Measurements from ENCODE around the gene MTOR.
A peak's percentile ranks its signal among the peaks of the same experiment; 100 is the strongest.

The MTOR gene

DNA sequence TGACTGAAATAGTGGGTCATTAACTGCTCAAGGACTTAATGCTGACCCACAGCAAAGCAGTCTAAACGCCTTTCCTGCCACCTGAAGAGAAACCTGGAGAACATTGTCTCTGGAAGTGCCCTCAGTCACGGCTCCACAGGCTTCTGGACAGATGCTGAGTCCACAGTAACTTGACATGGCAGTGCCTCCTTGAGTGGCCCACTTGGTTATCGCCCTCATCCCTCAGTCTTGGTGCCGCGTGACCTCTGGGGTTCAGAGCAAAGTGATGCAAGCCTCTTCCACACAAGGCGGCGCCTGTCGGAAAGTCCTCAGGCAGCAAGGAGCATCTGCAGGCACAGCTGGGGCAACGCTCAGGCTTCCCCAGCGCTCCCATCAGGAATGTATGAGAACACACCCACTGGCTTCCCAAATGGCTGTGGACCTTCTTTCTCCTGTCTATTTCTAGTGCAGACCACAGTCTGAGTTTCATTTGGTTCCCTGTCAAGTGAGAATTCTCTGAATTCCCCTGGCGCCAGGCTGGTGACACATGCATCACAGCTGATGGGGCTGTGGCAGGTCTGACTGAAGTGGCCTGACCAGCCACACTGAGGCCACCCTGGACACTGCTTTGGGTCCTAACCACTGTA, 86.2 kb downstream of the MTOR start:
- DNase-seq, result no peak
- TF ChIP-seq, protein P1, sequence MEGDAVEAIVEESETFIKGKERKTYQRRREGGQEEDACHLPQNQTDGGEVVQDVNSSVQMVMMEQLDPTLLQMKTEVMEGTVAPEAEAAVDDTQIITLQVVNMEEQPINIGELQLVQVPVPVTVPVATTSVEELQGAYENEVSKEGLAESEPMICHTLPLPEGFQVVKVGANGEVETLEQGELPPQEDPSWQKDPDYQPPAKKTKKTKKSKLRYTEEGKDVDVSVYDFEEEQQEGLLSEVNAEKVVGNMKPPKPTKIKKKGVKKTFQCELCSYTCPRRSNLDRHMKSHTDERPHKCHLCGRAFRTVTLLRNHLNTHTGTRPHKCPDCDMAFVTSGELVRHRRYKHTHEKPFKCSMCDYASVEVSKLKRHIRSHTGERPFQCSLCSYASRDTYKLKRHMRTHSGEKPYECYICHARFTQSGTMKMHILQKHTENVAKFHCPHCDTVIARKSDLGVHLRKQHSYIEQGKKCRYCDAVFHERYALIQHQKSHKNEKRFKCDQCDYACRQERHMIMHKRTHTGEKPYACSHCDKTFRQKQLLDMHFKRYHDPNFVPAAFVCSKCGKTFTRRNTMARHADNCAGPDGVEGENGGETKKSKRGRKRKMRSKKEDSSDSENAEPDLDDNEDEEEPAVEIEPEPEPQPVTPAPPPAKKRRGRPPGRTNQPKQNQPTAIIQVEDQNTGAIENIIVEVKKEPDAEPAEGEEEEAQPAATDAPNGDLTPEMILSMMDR (IDR thresholded peaks at IDR 0.05), result no peak
- intact Hi-C loops (cut with DNase I; ENCODE audit: low total_unique reads), result no loop called here
- H3K27me3 ChIP-seq, result no peaks in the 10 kb centered on the region
- no peak overlapping the region for H3K4me3 ChIP-seq
- no peaks in the 10 kb centered on the region for H3K9me3 ChIP-seq
- peak overlapping the region; percentile 50 to 61 for H3K27ac ChIP-seq
- peaks cover 0 to 62% (median 46%) of the 10 kb centered on the region in 4 donors for H3K4me1 ChIP-seq
- H3K36me3 ChIP-seq, result peaks cover 0 to 8% (median 4%) of the 10 kb centered on the region in 3 donors

DNA sequence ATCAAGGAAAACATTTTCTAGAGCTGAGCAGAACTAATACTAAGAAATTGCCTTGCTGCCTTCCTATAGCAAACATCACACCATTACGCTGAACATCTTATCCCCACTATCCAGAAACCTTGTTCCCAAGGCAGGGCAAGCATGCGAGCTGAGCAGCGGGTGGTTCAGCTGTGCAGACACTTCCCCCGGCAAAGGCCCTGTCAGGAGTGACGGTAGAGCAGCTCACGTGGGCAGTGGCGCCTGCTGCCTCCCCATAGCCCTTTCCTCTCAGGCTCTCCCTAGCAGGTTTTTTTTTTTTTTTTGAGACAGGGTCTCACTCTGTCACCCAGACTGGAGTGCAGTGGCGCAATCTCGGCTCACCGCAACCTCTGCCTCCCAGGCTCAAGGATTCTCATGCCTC, 86.9 kb downstream of the MTOR start:
- TF ChIP-seq, protein P1 (IDR thresholded peaks at IDR 0.05), result no peak
- no peak overlapping the region for H3K4me3 ChIP-seq
- H3K4me1 ChIP-seq, result peaks cover 0 to 56% (median 46%) of the 10 kb centered on the region in 4 donors
- no peak for DNase-seq
- H3K9me3 ChIP-seq, result no peaks in the 10 kb centered on the region
- peaks cover 0 to 8% (median 4%) of the 10 kb centered on the region in 3 donors for H3K36me3 ChIP-seq
- peak overlapping the region; percentile 50 to 61 for H3K27ac ChIP-seq
- intact Hi-C loops (cut with DNase I; ENCODE audit: low total_unique reads), result no loop called here
- H3K27me3 ChIP-seq, result no peaks in the 10 kb centered on the region

DNA sequence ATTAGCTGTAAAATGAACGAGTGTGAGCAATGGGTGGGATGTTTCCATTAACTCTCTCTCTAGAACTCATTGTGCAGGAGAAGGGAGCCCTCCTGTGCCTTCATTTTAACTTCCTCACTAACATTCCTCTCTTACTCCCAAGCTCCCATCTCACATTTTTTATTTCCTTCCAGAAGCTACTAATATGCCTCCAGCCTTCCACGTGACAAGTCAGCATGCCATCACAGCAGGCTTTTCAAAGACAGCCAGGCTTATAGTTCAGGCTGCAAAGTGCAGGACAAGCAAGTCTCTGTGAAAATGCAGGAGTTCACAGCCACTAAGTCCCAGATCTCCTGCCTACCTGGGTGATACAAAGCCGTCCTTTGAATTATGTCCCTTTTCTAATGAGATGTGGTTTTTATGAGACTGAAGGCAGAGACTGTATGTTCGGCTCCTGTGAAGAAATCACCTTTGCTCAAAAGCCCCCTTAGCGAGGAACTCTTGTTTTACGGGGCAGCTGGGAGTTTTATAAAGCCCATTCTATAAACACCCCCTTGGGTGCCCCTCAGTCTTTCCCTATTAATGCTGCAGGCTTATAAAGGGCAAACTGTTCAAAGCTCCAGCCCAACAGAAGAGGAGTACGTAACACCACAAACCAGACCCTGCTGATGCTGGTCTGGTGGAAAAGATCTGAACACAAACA, 87.9 kb downstream of the MTOR start:
- DNase-seq, result no peak
- no peak overlapping the region for H3K4me3 ChIP-seq
- intact Hi-C loops (cut with DNase I; ENCODE audit: low total_unique reads), result no loop called here

DNA sequence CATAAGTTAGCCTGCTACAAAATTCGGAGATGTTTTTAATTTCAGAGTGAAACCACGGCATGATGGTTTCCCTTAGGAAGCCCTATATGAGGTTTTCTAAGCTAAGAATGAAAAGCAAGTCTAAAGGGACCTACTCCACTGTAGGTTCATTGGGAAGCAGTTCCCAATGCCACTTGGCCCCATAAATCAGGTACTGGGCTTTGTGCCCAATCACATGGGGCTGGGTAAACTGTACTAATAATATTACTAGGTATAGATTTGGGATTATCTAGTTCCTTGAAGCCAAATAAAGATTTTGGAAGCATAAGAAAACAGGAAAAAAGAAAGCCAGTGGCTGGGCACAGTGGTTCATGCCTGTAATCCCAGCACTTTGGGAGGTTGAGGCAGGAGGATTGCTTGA, 92.2 kb downstream of the MTOR start:
- TF ChIP-seq, protein P1 (IDR thresholded peaks at IDR 0.05), result no peak
- peaks cover 0 to 12% (median 4%) of the 10 kb centered on the region in 4 donors for H3K4me1 ChIP-seq
- H3K4me3 ChIP-seq, result no peak overlapping the region
- no peak for DNase-seq
- H3K27me3 ChIP-seq, result no peaks in the 10 kb centered on the region
- H3K27ac ChIP-seq, result no peak overlapping the region
- intact Hi-C loops (cut with DNase I; ENCODE audit: low total_unique reads), result no loop called here
- H3K9me3 ChIP-seq, result no peaks in the 10 kb centered on the region
- peaks cover 0 to 17% (median 0%) of the 10 kb centered on the region in 3 donors for H3K36me3 ChIP-seq

More for the DNA sequence above, 87.9 kb downstream of the MTOR start:
- Histone ChIP-seq H3K9me3 (no peaks in the 10 kb centered on the region), H3K36me3 (peaks cover 0 to 8% (median 4%) of the 10 kb centered on the region in 3 donors), H3K27ac (no peak overlapping the region), H3K27me3 (no peaks in the 10 kb centered on the region), H3K4me1 (peaks cover 0 to 52% (median 40%) of the 10 kb centered on the region in 4 donors)
- TF ChIP-seq, protein P1 (IDR thresholded peaks at IDR 0.05), result no peak

DNA sequence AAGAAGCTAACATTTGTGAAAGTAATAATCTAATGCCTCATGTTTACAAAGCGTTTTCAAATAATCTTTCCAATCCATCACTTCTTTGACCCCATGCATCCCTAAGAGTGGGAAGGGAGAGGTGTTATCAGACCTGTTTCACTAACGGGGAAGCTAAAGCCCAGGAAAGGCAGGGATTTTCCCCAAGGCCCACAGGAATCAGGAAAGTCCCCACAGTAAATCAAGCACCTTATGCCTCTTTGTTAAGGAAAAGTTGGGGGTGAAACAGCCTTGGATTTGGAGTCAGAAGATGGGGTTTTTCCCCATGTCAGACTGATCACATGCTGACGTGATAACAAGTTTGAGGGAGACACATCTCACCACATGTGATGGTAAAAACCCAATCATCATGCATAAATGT, 93.1 kb downstream of the MTOR start:
- Histone ChIP-seq H3K9me3 (no peaks in the 10 kb centered on the region), H3K4me1 (peaks cover 0 to 10% (median 3%) of the 10 kb centered on the region in 4 donors), H3K4me3 (no peak overlapping the region), H3K27me3 (no peaks in the 10 kb centered on the region), H3K27ac (no peak overlapping the region), H3K36me3 (peaks cover 0 to 16% (median 0%) of the 10 kb centered on the region in 3 donors)
- TF ChIP-seq, protein P1 (IDR thresholded peaks at IDR 0.05), result no peak
- intact Hi-C loops (cut with DNase I; ENCODE audit: low total_unique reads), result no loop called here
- no peak for DNase-seq
